ENCODE measurements around the gene CAMTA1.

DNA sequence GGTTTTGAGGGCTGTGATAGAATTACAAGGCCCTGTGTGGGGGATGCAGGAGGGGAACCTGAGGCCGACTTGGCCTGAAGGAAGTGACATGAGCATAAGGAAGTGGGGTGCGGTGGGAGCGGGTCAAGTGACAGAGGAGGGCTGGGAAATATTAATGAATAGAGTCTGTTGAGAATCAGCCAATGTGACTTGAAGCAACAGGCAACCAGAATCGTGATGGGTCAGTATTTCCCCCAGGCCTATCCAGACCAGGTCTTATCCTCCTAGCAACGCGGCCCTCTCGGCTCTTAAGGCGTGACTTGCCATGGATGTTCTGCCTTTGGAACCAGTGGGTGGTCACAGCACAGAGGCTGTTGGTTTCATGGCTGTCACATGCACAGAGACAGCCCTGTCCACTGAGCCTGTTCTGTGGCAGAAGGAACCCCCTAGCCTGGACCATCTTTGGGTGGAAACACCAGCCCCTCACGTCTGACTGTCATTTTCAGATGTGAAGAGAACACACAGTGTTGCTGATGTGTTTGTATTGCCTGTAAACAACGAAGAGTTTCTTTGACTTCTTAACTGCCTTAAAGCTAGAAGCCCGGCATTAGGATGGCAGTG is 468.8 kb downstream of the CAMTA1 start:
- TF ChIP-seq FOXM1 (IDR thresholded peaks at IDR 0.05; ENCODE audit: borderline replicate concordance) (no peak), SP1 (IDR thresholded peaks at IDR 0.05) (no peak), BHLHE40 (IDR thresholded peaks at IDR 0.05; ENCODE audit: borderline replicate concordance) (no peak), ELF4 (IDR thresholded peaks at IDR 0.05) (no peak), HDGF (IDR thresholded peaks at IDR 0.05; ENCODE audit: borderline replicate concordance) (no peak), FOXA1 (IDR thresholded peaks at IDR 0.05) (no peak)
